HEK293 (cell line): Measurements from ENCODE around the gene DPYD.

Experiments used
- CTCF ChIP-seq: fragments of 450-650 bp; formaldehyde crosslinking; IDR thresholded peaks from 2 replicates; pipeline ENCODE4 v1.5.1; 2016; ENCODE audit warnings: missing biosample characterization, missing genetic modification characterization
- KLF17 ChIP-seq: fragments of 450-650 bp; formaldehyde crosslinking; IDR thresholded peaks from 2 replicates; pipeline ENCODE4 v1.5.1; 2016; ENCODE audit warnings: missing biosample characterization, missing genetic modification characterization
- MEIS1 ChIP-seq: sonication (generic); formaldehyde crosslinking; IDR thresholded peaks from 2 replicates; pipeline ENCODE4 v1.8.1; 2022; ENCODE audit warnings: missing genetic modification reagents, mild to moderate bottlenecking, borderline replicate concordance
- ZNF843 ChIP-seq: fragments of 450-650 bp; formaldehyde crosslinking; IDR thresholded peaks from 2 replicates; pipeline ENCODE4 v1.5.1; 2016; ENCODE audit warnings: missing biosample characterization, missing genetic modification characterization

GRCh38 chr1:97414682-97415312, 506.0 kb downstream of the DPYD start:
- TF ChIP-seq CTCF (tag by site-specific recombination) = no peak
- no peak for TF ChIP-seq MEIS1 (CRISPR knock-in tag)
- no peak for TF ChIP-seq ZNF843 (tag by site-specific recombination)
- TF ChIP-seq KLF17 (tag by site-specific recombination) = no peak
